Neutrophil (primary cell): ENCODE measurements around the gene TNPO3.

ENCODE experiments used
- H3K27ac ChIP-seq: fragments of 200-600 bp; sonication (generic); 2 replicates; pipeline ENCODE4 v1.5.1; 2016; ENCODE audit warnings: mild to moderate bottlenecking, moderate library complexity
- H3K27me3 ChIP-seq: fragments of 200-600 bp; sonication (generic); 2 replicates; pipeline ENCODE4 v1.6.0; 2016; ENCODE audit warnings: mild to moderate bottlenecking
- H3K36me3 ChIP-seq: fragments of 200-600 bp; sonication (generic); 2 replicates; pipeline ENCODE4 v1.5.1; 2017
- H3K4me1 ChIP-seq, 2 experiments: fragments of 200-600 bp in 1 of 2; sonication (generic) in 1 of 2; 1 replicate in 1 of 2; 2 replicates in 1 of 2; pipeline versions ENCODE4 v1.5.1 to v1.6.1; 2013 to 2016; ENCODE audit warnings: low read depth in 1 of 2, low read length in 1 of 2, mild to moderate bottlenecking in 1 of 2, moderate library complexity in 1 of 2; ENCODE audit not compliant: control insufficient read depth in 1 of 2, insufficient read depth in 1 of 2
- H3K4me3 ChIP-seq, 2 experiments: fragments of 200-600 bp in 1 of 2; sonication (generic) in 1 of 2; 1 replicate in 1 of 2; 2 replicates in 1 of 2; pipeline ENCODE4 v1.5.1; 2013 to 2016; ENCODE audit warnings: low read depth in 1 of 2, low read length in 1 of 2, mild to moderate bottlenecking in 1 of 2, moderate library complexity in 1 of 2
- H3K9me3 ChIP-seq: fragments of 200-600 bp; sonication (generic); 2 replicates; pipeline ENCODE4 v1.5.1; 2016
- CTCF ChIP-seq: fragments of 200-600 bp; sonication (generic); IDR thresholded peaks from 2 replicates; pipeline ENCODE4 v1.5.1; 2016; ENCODE audit warnings: antibody characterized with exemption

TNPO3 gene

DNA sequence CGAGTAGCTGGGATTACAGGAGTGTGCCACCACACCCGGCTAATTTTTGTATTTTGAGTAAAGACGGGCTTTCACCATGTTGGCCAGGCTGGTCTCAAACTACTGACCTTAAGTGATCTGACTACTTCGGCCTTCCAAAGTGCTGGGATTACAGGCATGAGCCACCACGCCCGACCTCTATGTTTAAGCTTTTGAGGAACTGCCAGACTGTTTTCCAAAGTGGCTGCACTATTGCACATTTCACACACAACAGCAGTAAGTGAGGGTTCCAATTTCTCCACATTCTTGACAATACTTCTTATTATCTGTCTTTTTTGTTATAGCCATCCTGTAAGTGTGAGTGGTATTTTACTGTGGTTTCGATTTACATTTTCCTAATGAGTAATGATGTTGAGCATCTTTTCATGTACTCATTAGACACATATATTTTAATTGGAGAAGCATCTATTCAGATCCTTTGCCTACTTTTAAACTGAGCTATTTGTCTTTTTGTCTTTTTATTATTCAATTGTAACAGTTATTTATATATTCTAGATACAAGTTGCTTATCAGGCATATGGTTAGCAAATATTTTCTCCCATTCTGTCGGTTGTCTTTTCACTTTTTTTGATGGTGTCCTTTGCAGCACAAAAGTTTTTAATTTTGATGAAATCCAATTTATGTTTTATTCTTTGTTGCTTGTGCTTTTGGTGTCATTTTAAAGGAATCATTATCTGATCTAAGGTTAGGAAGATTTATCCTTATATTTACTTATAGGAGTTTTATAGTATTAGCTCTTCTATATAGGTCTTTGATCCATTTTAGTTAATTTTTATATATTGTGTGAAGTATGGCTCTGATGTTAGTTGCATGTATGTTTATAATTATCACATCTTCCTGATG, 130.0 kb downstream of the TNPO3 start:
- Histone ChIP-seq H3K36me3 (no peaks in the 10 kb centered on the region), H3K9me3 (no peaks in the 10 kb centered on the region), H3K4me3 (no peak overlapping the region), H3K27me3 (peaks cover 58% of the 10 kb centered on the region), H3K27ac (no peak overlapping the region), H3K4me1 (no peaks in the 10 kb centered on the region)
- no peak for TF ChIP-seq CTCF

GRCh38 chr7:128923411-128923800, 131.5 kb downstream of the TNPO3 start:
- Histone ChIP-seq H3K4me1 (no peaks in the 10 kb centered on the region), H3K4me3 (no peak overlapping the region), H3K27me3 (peaks cover 73% of the 10 kb centered on the region), H3K9me3 (no peaks in the 10 kb centered on the region), H3K36me3 (no peaks in the 10 kb centered on the region), H3K27ac (no peak overlapping the region)
- no peak for TF ChIP-seq CTCF

GRCh38 chr7:128922496-128923410, 132.2 kb downstream of the TNPO3 start:
- Histone ChIP-seq H3K27ac (no peak overlapping the region), H3K36me3 (no peaks in the 10 kb centered on the region), H3K27me3 (peaks cover 80% of the 10 kb centered on the region), H3K4me3 (no peak overlapping the region), H3K4me1 (no peaks in the 10 kb centered on the region), H3K9me3 (no peaks in the 10 kb centered on the region)
- TF ChIP-seq CTCF: no peak

GRCh38 chr7:128921866-128922440, 133.0 kb downstream of the TNPO3 start:
- no peak overlapping the region for H3K4me3 ChIP-seq
- H3K27me3 ChIP-seq: peaks cover 88% of the 10 kb centered on the region
- no peaks in the 10 kb centered on the region for H3K9me3 ChIP-seq
- no peaks in the 10 kb centered on the region for H3K36me3 ChIP-seq
- no peaks in the 10 kb centered on the region for H3K4me1 ChIP-seq
- TF ChIP-seq CTCF: no peak
- H3K27ac ChIP-seq: no peak overlapping the region

- no peak overlapping the region for H3K27ac ChIP-seq
- H3K9me3 ChIP-seq: no peaks in the 10 kb centered on the region
- peaks cover 97% of the 10 kb centered on the region for H3K27me3 ChIP-seq
- TF ChIP-seq CTCF: no peak
- H3K4me1 ChIP-seq: no peaks in the 10 kb centered on the region
- H3K4me3 ChIP-seq: no peak overlapping the region
- no peaks in the 10 kb centered on the region for H3K36me3 ChIP-seq
Observed at GRCh38 chr7:128920913-128921582, 133.9 kb downstream of the TNPO3 start.
